Heart left ventricle (tissue), 16 donors: ENCODE measurements around the gene ATP9A. TPM values are rescaled to one million over a fixed set of nuclear protein-coding genes. Genes with fewer than 3 reads are reported as not detected.
A peak's percentile ranks its signal among the peaks of the same experiment; 100 is the strongest.

ENCODE experiments used
- ATAC-seq, 4 donors: fragments of 200-7000 bp; cut with Tn5 transposase; one replicate each; pipeline ENCODE4 v1.9.1; 2020 to 2022; ENCODE audit warnings: moderate library complexity in 4 of 4, mild to moderate bottlenecking in 3 of 4, moderate number of reproducible peaks in 1 of 4
- DNase-seq, 5 donors: peaks; one replicate each; pipeline ENCODE4 v3.0.0-alpha.2; 2020
- H3K27ac ChIP-seq, 12 donors: fragments of 200-600 bp; sonication (generic) in 4 of 12; one replicate each; pipeline versions ENCODE4 v1.5.0 to v1.8.0; 2016 to 2022; ENCODE audit warnings: mild to moderate bottlenecking in 2 of 12
- H3K27me3 ChIP-seq, 9 donors: fragments of 200-600 bp; sonication (generic) in 2 of 9; one replicate each; pipeline versions ENCODE4 v1.5.1 to v1.8.0; 2016 to 2022; ENCODE audit warnings: mild to moderate bottlenecking in 3 of 9
- H3K36me3 ChIP-seq, 9 donors: fragments of 200-600 bp; sonication (generic) in 2 of 9; one replicate each; pipeline versions ENCODE4 v1.5.0 to v1.8.0; 2018 to 2022; ENCODE audit warnings: mild to moderate bottlenecking in 2 of 9
- H3K4me1 ChIP-seq, 12 donors: fragments of 200-600 bp; sonication (generic) in 4 of 12; one replicate each; pipeline versions ENCODE4 v1.5.0 to v1.8.0; 2016 to 2022; ENCODE audit warnings: mild to moderate bottlenecking in 3 of 12
- H3K4me3 ChIP-seq, 12 donors: fragments of 200-600 bp; sonication (generic) in 4 of 12; one replicate each; pipeline versions ENCODE4 v1.5.0 to v1.8.0; 2017 to 2022; ENCODE audit warnings: mild to moderate bottlenecking in 9 of 12, moderate library complexity in 4 of 12
- H3K9me3 ChIP-seq, 12 donors: fragments of 200-600 bp; sonication (generic) in 4 of 12; one replicate each; pipeline versions ENCODE4 v1.5.0 to v1.8.0; 2016 to 2022; ENCODE audit warnings: mild to moderate bottlenecking in 1 of 12
- CTCF ChIP-seq, 12 donors: fragments of 200-600 bp; sonication (generic) in 4 of 12; IDR thresholded peaks; one replicate each; pipeline versions ENCODE4 v1.5.0 to v1.8.0; 2018 to 2022; ENCODE audit warnings: antibody characterized with exemption in 12 of 12, mild to moderate bottlenecking in 5 of 12
- POLR2A ChIP-seq, 2 donors: fragments of 450-650 bp; IDR thresholded peaks; one replicate each; pipeline ENCODE4 v1.6.1; 2017; ENCODE audit warnings: antibody characterized with exemption in 2 of 2, mild to moderate bottlenecking in 2 of 2, moderate library complexity in 2 of 2
- WGBS, 4 donors: extraction: QIAGEN DNeasy Blood & Tissue Kit in 2 of 4; methylation state at CpG; one replicate each; pipeline versions ENCODE4 v1.1.5 to v1.1.7; 2013 to 2018; 5-methylcytosine and 5-hydroxymethylcytosine counted together
- intact Hi-C, 10 donors: fragments of 100-400 bp; cut with DNase I; formaldehyde crosslinking; loops; one replicate each; pipeline versions ENCODE4 v1.11.1 to v1.14.2; 2022
- polyA plus RNA-seq, 2 donors: library from polyadenylated mRNA; stranded (reverse); fragments of 200-250 nt; gene quantifications; one replicate each; pipeline ENCODE4 v1.2.3, GENCODE V29; 2013
- total RNA-seq, 9 donors: library from RNA; depleted of rRNA in 2 of 9; stranded (reverse); fragments of >200 nt in 2 of 9; fragmentation: NEBNext Ultra II Directional in 3 of 9; extraction: Animal tissue kit (Norgen Biotek cat#: 25700) in 3 of 9; gene quantifications; one replicate each; pipeline versions ENCODE4 v1.1.0 to v1.2.4, GENCODE V29; 2016 to 2023
- donor health status: ischemic (EF 13 %, LVEDD 7.1; RV severe dilation, severe dysfunction).
- donor health status: healthy with polysubstance abuse.
- donor health status: DM: no; HTN: yes; CAD: no.
- donor health status: DM: no; HTN: no; CAD: no.
- donor health status: ischemic (EF 25% LVEDD 6.9; RV normal size, moderate dysfunction).
- donor health status: ischemic (EF 25% LVEDD 5.7; RV mildly dilated, moderate dysfunction).
- donor health status: healthy.
- donor health status: DM: yes; HTN: yes; CAD: no.
- donor health status: ischemic (EF 35%, LVEDD 5.7; RV mildly dilated, moderate dysfunction).
- donor health status: nonischemic (EF 11% LVEDD 7.7; RV severe dilation, severe dysfunction).
- donor health status: DM: yes; HTN: yes; CAD: no.
- donor health status: PGD.
- donor health status: ischemic (EF 29% LVEDD 5.4; RV normal size, mild dysfunction).
- donor health status: nonischemic (EF 23%, LVEDD 6.1; RV moderate dilation, normal function).

Gene ATP9A
- total and polyA plus RNA-seq, 11 donors: 4.4 to 36.4 (median 27.6) TPM

DNA sequence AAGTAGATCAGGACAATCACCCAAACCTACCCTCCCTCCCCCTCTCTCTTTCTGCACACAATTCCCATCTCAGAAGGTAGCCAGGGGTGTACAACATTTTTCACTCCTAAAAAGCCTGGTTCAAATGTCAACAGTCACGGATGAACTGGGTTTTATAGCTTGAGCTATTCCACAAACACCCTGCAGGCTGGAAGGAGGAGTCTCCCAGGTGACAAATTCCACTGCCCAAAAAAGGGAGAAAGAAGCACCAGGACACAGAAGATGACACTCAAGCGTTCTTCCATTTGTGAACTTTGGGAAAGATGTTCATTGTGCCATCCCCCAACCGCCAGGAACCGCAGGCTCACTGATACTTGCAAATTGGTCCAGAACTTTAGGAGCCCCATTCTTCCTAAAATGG is 114.1 kb downstream of the ATP9A start:
- Histone ChIP-seq H3K4me3 (no peak overlapping the region), H3K36me3 (peaks cover 0 to 34% (median 8%) of the 10 kb centered on the region in 9 donors), H3K9me3 (no peaks in the 10 kb centered on the region), H3K27ac (no peak overlapping the region), H3K27me3 (no peaks in the 10 kb centered on the region), H3K4me1 (peaks cover 0 to 25% (median 0%) of the 10 kb centered on the region in 12 donors)
- intact Hi-C loops: no loop called here
- DNase-seq (no peak), ATAC-seq (no peak)
- WGBS, 4 donors: 91 to 99% (median 94%) methylated on average over 4 of the region's 4 CpGs
- TF ChIP-seq CTCF (IDR thresholded peaks at IDR 0.05): no peak
- TF ChIP-seq POLR2A (IDR thresholded peaks at IDR 0.05): no peak

DNA sequence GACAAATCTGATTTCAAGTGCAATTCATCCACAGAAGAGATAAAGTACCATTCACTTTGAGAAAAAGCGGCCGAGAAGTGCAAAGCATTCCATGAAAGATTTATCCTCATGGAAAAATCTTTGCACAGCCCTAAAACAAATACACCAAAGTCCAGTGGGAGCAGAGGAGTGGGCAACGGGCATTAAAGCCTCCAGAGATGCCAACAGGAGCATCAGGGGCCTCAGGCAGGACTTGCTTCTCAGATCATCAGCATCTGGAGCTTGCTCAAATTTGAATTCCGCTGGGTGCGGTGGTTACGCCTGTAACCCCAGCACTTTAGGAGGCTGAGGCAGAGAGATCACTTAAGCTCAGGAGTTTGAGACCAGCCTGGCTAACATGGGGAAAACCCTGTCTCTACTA is 115.0 kb downstream of the ATP9A start:
- no peak overlapping the region for H3K27ac ChIP-seq
- 89 to 97% (median 95%) methylated on average over 6 of the region's 6 CpGs for WGBS, 4 donors

GRCh38 chr20:51651921-51652549 is 116.2 kb downstream of the ATP9A start:
- H3K9me3 ChIP-seq: no peaks in the 10 kb centered on the region
- H3K36me3 ChIP-seq: peaks cover 0 to 33% (median 8%) of the 10 kb centered on the region in 9 donors
- TF ChIP-seq CTCF (IDR thresholded peaks at IDR 0.05): no peak
- no peak for TF ChIP-seq POLR2A (IDR thresholded peaks at IDR 0.05)
- WGBS, 4 donors: 55 to 68% (median 63%) methylated on average over 12 of the region's 12 CpGs
- peak in 1 of 4 donors; percentile 60 for ATAC-seq
- intact Hi-C loops: no loop called here
- peak overlapping the region in 2 of 12 donors; percentile 9 to 31 for H3K27ac ChIP-seq
- no peak overlapping the region for H3K4me3 ChIP-seq
- no peaks in the 10 kb centered on the region for H3K27me3 ChIP-seq
- no peak for DNase-seq
- H3K4me1 ChIP-seq: peaks cover 0 to 25% (median 0%) of the 10 kb centered on the region in 12 donors

More for the DNA sequence above, 115.0 kb downstream of the ATP9A start:
- peaks cover 0 to 39% (median 8%) of the 10 kb centered on the region in 9 donors for H3K36me3 ChIP-seq
- TF ChIP-seq CTCF (IDR thresholded peaks at IDR 0.05): no peak
- no peak for DNase-seq
- peaks cover 0 to 25% (median 0%) of the 10 kb centered on the region in 12 donors for H3K4me1 ChIP-seq
- no peak overlapping the region for H3K4me3 ChIP-seq
- no peaks in the 10 kb centered on the region for H3K9me3 ChIP-seq
- no peaks in the 10 kb centered on the region for H3K27me3 ChIP-seq
- intact Hi-C loops: no loop called here
- no peak for ATAC-seq

- ATAC-seq: peak in 1 of 4 donors; percentile 52
- DNase-seq: no peak
- H3K4me1 ChIP-seq: peaks cover 0 to 25% (median 0%) of the 10 kb centered on the region in 12 donors
- no peaks in the 10 kb centered on the region for H3K27me3 ChIP-seq
- peak overlapping the region in 1 of 12 donors; percentile 61 for H3K27ac ChIP-seq
- H3K36me3 ChIP-seq: peaks cover 0 to 29% (median 2%) of the 10 kb centered on the region in 9 donors
- TF ChIP-seq POLR2A (IDR thresholded peaks at IDR 0.05): no peak
- no peak for TF ChIP-seq CTCF (IDR thresholded peaks at IDR 0.05)
- no peaks in the 10 kb centered on the region for H3K9me3 ChIP-seq
- 64 to 77% (median 72%) methylated on average over 5 of the region's 5 CpGs for WGBS, 4 donors
- H3K4me3 ChIP-seq: no peak overlapping the region
- intact Hi-C loops: no loop called here
Observed at GRCh38 chr20:51650685-51651134, 117.5 kb downstream of the ATP9A start.
